Transverse colon (tissue), 4 donors: ENCODE data around the gene FAM83E. TPM values are rescaled to one million over a fixed set of nuclear protein-coding genes. Genes with fewer than 3 reads are reported as not detected.

ENCODE experiments used
- DNase-seq: peaks from one replicate; pipeline ENCODE4 v3.0.0-alpha.2; 2019
- H3K27ac ChIP-seq, 4 donors: fragments of 200-600 bp; sonication (generic); 2 replicates each; pipeline ENCODE4 v1.5.1; 2016 to 2018; ENCODE audit warnings: inconsistent platforms in 4 of 4
- H3K27me3 ChIP-seq: fragments of 200-600 bp; sonication (generic); 2 replicates; pipeline ENCODE4 v1.5.1; 2017; ENCODE audit warnings: inconsistent platforms
- H3K36me3 ChIP-seq, 4 donors: fragments of 200-600 bp; sonication (generic); 2 replicates each; pipeline ENCODE4 v1.5.1; 2017 to 2019; ENCODE audit warnings: inconsistent platforms in 4 of 4
- H3K4me1 ChIP-seq, 4 donors: fragments of 200-600 bp; sonication (generic); 2 replicates each; pipeline ENCODE4 v1.5.1; 2017 to 2020; ENCODE audit warnings: inconsistent platforms in 4 of 4
- H3K4me3 ChIP-seq, 4 donors: fragments of 200-600 bp; sonication (generic); 1 replicate in 1 of 4; 2 replicates in 3 of 4; pipeline versions ENCODE4 v1.5.1 to v1.6.1; 2017 to 2019; ENCODE audit warnings: inconsistent platforms in 4 of 4
- H3K9me3 ChIP-seq, 2 donors: fragments of 200-600 bp; sonication (generic); 2 replicates each; pipeline ENCODE4 v1.5.1; 2017 to 2019; ENCODE audit warnings: inconsistent platforms in 2 of 2
- CTCF ChIP-seq, 5 experiments: fragments of 200-600 bp in 3 of 5; fragments of 450-650 bp in 2 of 5; sonication (generic) in 3 of 5; IDR thresholded peaks; 1 replicate in 2 of 5; 2 replicates in 3 of 5; pipeline ENCODE4 v1.5.1; 2016 to 2017; ENCODE audit warnings: antibody characterized with exemption in 5 of 5, inconsistent platforms in 3 of 5, mild to moderate bottlenecking in 2 of 5, moderate library complexity in 1 of 5
- EP300 ChIP-seq: sonication (generic); formaldehyde crosslinking; IDR thresholded peaks from one replicate; pipeline ENCODE4 v1.6.1; 2017; ENCODE audit warnings: antibody characterized with exemption, low read depth
- POLR2A ChIP-seq: fragments of 450-650 bp; IDR thresholded peaks from one replicate; pipeline ENCODE4 v1.6.1; 2016; ENCODE audit warnings: antibody characterized with exemption, mild to moderate bottlenecking, moderate library complexity
- POLR2AphosphoS5 ChIP-seq, 3 donors: sonication (generic); formaldehyde crosslinking; IDR thresholded peaks; one replicate each; pipeline ENCODE4 v1.6.1; 2016; ENCODE audit warnings: antibody characterized with exemption in 3 of 3
- WGBS, 2 donors: methylation state at CpG; one replicate each; pipeline ENCODE4 v1.1.5; 2018; ENCODE audit warnings: low coverage in 1 of 2; 5-methylcytosine and 5-hydroxymethylcytosine counted together
- in situ Hi-C, 4 donors: fragments of 200-750 bp; cut with MboI; loops; one replicate each; pipeline versions ENCODE4 v1.15.0 to v1.15.1; 2017; ENCODE audit warnings: low sequenced_read_pairs in 3 of 4, low pct_ligation_motif_present in 1 of 4, low pct_unique_long_range_greater_than_20kb in 1 of 4
- intact Hi-C: fragments of 100-400 bp; cut with DNase I; formaldehyde crosslinking; loops from one replicate; pipeline ENCODE4 v1.15.1; 2023; ENCODE audit warnings: low total_unique reads
- total RNA-seq, 4 donors: library from RNA; depleted of rRNA; stranded (reverse); fragments of >200 nt; gene quantifications; one replicate each; pipeline ENCODE4 v1.1.0, GENCODE V29; 2016

FAM83E gene
- total RNA-seq, 4 donors from 2014 or later, result 97.0 to 746 (median 203) TPM

GRCh38 chr19:48619692-48620585 is 5.1 kb upstream of the FAM83E start:
- intact Hi-C loops, result no loop called here
- peaks cover 0 to 19% (median 6%) of the 10 kb centered on the region in 4 donors for H3K36me3 ChIP-seq
- H3K4me3 ChIP-seq, result peak overlapping the region; percentile 42 to 90 (median 64)
- no peaks in the 10 kb centered on the region for H3K9me3 ChIP-seq
- 31 to 57% methylated on average over 1 to 6 of the region's 6 CpGs for WGBS, 2 donors
- peak overlapping the region; percentile 90 to 97 (median 94) for H3K27ac ChIP-seq
- H3K4me1 ChIP-seq, result peaks cover 31 to 62% (median 55%) of the 10 kb centered on the region in 4 donors
- DNase-seq, result no peak
- TF ChIP-seq CTCF (IDR thresholded peaks at IDR 0.05) (peak in 2 of 5 experiments; percentile 27), POLR2AphosphoS5 (IDR thresholded peaks at IDR 0.05) (no peak), POLR2A (no peak), EP300 (no peak)
- in situ Hi-C loops, result no loop called here
- H3K27me3 ChIP-seq, result no peaks in the 10 kb centered on the region

- intact Hi-C loops, result no loop called here
Observed at GRCh38 chr19:48618916-48619691, 4.2 kb upstream of the FAM83E start, which contains the start of the genes RPL18 and SPHK2. Gene RPL18 (minus strand): TSS chr19:48619178. CDS start chr19:48619143, 35 bp downstream. Gene SPHK2 (plus strand): TSS chr19:48619506. CDS start chr19:48620515, 1,009 bp downstream.

DNA sequence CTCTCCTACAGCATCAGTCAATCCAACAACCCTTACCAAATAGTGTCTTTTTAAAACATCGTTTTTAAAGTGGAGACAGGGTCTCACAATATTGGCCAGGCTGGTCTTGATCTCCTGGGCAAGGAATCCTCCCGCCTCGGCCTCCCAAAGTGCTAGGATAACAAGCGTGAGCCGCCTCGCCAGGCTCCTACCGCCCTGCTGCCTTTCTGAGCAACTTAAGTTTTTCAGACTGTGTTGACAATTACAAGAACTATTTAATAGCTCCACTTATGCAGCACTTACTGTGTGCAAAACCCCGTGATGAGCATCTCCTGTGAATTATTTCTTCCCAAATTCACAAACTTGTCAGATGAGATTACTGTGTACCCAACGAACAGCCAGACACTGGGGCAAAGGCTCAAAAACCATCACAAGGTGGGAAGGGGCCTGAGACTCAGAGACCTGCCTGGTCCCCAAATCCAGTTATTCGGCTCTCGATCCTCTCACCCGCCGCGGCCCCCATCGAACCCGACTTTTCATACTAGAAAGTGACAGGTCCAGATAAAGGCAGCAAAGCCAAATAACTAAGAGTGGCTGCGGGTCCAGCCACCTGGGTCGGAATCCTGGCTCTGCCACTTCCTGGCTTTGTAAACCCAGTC is 3.5 kb upstream of the FAM83E start:
- Histone ChIP-seq H3K4me1 (peaks cover 28 to 50% (median 44%) of the 10 kb centered on the region in 4 donors), H3K4me3 (peak overlapping the region; percentile 56 to 90 (median 68)), H3K27ac (peak overlapping the region; percentile 90 to 97 (median 94)), H3K27me3 (no peaks in the 10 kb centered on the region), H3K36me3 (peaks cover 0 to 19% (median 6%) of the 10 kb centered on the region in 4 donors), H3K9me3 (no peaks in the 10 kb centered on the region)
- in situ Hi-C loops, result no loop called here
- 0% methylated on average over 18 of the region's 18 CpGs; no CpG with 5 or more reads in 1 of the 2 donors for WGBS, 2 donors
- TF ChIP-seq EP300, result no peak
- TF ChIP-seq CTCF (IDR thresholded peaks at IDR 0.05), result no peak
- TF ChIP-seq POLR2A, result no peak
- no peak for TF ChIP-seq POLR2AphosphoS5 (IDR thresholded peaks at IDR 0.05)
- DNase-seq, result no peak
- intact Hi-C loops, result no loop called here

More at GRCh38 chr19:48618916-48619691, 4.2 kb upstream of the FAM83E start, which contains the start of the genes RPL18 and SPHK2:
- Histone ChIP-seq H3K36me3 (peaks cover 0 to 19% (median 6%) of the 10 kb centered on the region in 4 donors), H3K27me3 (no peaks in the 10 kb centered on the region), H3K4me1 (peaks cover 31 to 55% (median 49%) of the 10 kb centered on the region in 4 donors), H3K27ac (peak within 1 kb of the TSS; percentile 90 to 97 (median 94)), H3K9me3 (no peaks in the 10 kb centered on the region), H3K4me3 (peak within 1 kb of the TSS; percentile 56 to 90 (median 68))
- 0% methylated on average over 15 to 39 of the region's 69 CpGs for WGBS, 2 donors
- TF ChIP-seq CTCF (IDR thresholded peaks at IDR 0.05), result peak in 1 of 5 experiments; percentile 13
- peak; percentile 49 for TF ChIP-seq EP300
- peak; percentile 96 for TF ChIP-seq POLR2A
- peak; percentile 96 to 98 (median 97) for TF ChIP-seq POLR2AphosphoS5 (IDR thresholded peaks at IDR 0.05)
- in situ Hi-C loops, result no loop called here
- peak; percentile 98 for DNase-seq
